Gastroesophageal sphincter (tissue), 3 donors: ENCODE measurements around the gene STH.

Experiments used
- POLR2A ChIP-seq, 2 donors: fragments of 450-650 bp; IDR thresholded peaks; one replicate each; pipeline ENCODE4 v1.6.1; 2017; ENCODE audit warnings: antibody characterized with exemption in 2 of 2, mild to moderate bottlenecking in 2 of 2, moderate library complexity in 1 of 2
- TF ChIP-seq, protein P1 (sequence below), 4 experiments: fragments of 200-600 bp in 2 of 4; fragments of 450-650 bp in 2 of 4; sonication (generic) in 1 of 4; IDR thresholded peaks; one replicate each; pipeline ENCODE4 v1.5.1; 2017 to 2019; ENCODE audit warnings: antibody characterized with exemption in 4 of 4, mild to moderate bottlenecking in 2 of 4, moderate library complexity in 2 of 4

GRCh38 chr17:45976755-45977505 is 22.1 kb upstream of the STH start:
- TF ChIP-seq, protein P1, sequence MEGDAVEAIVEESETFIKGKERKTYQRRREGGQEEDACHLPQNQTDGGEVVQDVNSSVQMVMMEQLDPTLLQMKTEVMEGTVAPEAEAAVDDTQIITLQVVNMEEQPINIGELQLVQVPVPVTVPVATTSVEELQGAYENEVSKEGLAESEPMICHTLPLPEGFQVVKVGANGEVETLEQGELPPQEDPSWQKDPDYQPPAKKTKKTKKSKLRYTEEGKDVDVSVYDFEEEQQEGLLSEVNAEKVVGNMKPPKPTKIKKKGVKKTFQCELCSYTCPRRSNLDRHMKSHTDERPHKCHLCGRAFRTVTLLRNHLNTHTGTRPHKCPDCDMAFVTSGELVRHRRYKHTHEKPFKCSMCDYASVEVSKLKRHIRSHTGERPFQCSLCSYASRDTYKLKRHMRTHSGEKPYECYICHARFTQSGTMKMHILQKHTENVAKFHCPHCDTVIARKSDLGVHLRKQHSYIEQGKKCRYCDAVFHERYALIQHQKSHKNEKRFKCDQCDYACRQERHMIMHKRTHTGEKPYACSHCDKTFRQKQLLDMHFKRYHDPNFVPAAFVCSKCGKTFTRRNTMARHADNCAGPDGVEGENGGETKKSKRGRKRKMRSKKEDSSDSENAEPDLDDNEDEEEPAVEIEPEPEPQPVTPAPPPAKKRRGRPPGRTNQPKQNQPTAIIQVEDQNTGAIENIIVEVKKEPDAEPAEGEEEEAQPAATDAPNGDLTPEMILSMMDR (IDR thresholded peaks at IDR 0.05) = no peak
- TF ChIP-seq POLR2A (IDR thresholded peaks at IDR 0.05) = no peak
